GM12801 (cell line): ENCODE results near the gene ATF3.

Experiments used
- TF ChIP-seq, protein P1 (sequence below): IDR thresholded peaks from one replicate; pipeline ENCODE4 v1.5.1; 2011; ENCODE audit warnings: control low read depth; ENCODE audit not compliant: insufficient read length; ENCODE audit errors: extremely low read depth

The ATF3 gene

DNA sequence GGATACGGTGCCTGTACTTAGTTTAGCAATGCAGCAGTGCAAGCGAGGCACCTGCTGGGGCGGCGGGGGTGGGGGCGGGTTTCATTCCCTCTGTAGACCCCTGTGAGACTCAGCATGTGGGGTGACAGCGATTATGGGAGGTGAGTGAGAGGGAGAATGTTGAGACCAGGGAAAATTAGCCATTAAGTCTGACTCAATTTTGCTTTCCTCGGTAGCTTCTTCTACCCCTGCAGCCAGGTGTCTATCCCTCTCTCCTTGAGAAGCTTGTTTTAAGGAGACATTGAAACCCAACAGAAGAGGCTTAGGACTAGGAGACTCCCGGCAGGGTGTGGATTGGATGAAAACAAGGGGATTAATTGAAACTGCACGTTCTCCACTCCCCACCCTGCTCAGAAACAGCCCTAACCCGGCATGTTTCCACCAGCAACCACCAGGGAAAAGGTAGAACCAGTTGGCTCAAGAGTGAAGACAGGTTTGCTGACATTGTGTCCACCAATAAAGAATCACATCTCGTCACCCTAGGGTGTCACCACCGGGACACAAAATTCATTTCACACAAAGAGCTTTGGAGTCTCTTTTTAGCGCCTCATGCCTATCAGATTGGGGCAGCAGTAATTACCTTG, 20.6 kb upstream of the ATF3 start:
- TF ChIP-seq, protein P1, sequence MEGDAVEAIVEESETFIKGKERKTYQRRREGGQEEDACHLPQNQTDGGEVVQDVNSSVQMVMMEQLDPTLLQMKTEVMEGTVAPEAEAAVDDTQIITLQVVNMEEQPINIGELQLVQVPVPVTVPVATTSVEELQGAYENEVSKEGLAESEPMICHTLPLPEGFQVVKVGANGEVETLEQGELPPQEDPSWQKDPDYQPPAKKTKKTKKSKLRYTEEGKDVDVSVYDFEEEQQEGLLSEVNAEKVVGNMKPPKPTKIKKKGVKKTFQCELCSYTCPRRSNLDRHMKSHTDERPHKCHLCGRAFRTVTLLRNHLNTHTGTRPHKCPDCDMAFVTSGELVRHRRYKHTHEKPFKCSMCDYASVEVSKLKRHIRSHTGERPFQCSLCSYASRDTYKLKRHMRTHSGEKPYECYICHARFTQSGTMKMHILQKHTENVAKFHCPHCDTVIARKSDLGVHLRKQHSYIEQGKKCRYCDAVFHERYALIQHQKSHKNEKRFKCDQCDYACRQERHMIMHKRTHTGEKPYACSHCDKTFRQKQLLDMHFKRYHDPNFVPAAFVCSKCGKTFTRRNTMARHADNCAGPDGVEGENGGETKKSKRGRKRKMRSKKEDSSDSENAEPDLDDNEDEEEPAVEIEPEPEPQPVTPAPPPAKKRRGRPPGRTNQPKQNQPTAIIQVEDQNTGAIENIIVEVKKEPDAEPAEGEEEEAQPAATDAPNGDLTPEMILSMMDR = no peak

DNA sequence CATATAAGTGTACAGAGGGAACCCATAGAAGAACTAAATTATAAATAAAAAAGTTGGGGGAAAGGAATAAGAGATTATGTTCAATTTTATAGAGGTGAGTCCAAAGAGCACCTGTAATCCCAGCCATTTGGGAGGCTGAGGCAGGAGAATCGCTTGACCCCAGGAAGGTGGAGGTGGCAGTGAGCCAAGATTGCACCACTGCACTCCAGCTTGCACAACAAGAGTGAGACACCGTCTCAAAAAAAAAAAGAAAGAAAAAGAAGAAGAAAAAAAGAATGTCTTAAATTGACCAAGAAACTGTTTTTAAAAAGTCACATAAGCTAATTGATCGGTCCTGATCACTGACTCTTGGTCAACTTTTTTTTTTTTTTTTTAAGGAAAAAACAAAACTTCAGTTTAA, 19.1 kb upstream of the ATF3 start:
- TF ChIP-seq, protein P1 = no peak

DNA sequence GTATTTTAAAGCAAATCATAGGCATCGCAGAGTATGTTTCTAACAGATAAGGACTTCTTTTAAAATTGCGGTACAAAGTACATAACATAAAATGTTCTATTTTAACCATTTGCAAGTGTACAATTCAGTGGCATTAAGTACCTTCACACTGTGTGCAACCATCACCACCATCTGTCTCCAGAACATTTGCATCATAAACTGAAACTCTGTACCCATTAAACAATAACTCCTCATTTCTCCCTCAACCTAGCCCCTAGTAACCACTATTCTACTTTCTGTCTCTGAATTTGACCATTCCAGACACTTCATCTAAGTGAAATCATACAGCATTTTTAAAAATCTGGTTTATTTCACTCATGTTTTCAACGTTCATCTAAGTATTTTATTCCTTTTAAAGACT, 16.6 kb upstream of the ATF3 start:
- TF ChIP-seq, protein P1 = no peak

DNA sequence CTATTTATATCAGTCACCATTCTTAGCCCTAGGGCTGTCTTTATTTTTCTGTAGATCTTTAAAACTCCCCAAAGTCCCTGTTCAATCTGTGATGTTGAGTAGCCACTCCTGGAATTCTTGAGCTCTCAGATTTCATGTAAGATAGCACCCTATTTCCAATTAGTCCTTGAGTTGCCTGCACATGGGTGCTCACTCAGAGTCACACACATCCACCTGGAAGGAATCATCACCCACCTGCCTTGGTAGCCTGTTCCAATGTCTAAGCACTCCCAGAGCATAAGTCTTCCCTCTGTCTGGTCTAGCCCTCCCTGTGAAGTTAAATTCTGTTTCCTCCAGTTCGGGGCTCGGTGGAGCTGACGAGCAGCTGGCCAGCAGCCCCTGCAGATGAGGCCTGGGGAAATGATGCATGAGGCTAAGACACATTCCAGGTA, 14.7 kb upstream of the ATF3 start:
- TF ChIP-seq, protein P1 = no peak

DNA sequence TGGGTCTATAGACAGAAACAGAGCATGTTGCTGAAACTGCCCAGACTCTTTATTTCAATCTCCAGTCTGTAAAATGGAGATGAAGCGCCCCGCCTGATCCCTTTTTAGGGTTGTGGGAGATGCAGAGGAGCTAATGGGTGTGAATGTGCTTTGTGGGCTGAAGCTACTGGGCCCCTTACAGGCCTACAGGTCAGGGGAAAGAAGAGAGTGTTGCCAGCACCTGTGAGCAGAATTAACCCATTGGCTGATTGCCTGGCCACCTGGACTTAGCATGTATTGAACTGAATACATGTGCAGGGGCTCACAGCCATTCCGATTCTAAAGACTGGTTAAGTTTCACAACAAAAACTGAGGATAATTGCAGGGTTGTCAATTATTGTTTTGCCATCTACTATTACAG, 13.9 kb upstream of the ATF3 start:
- TF ChIP-seq, protein P1 = no peak

DNA sequence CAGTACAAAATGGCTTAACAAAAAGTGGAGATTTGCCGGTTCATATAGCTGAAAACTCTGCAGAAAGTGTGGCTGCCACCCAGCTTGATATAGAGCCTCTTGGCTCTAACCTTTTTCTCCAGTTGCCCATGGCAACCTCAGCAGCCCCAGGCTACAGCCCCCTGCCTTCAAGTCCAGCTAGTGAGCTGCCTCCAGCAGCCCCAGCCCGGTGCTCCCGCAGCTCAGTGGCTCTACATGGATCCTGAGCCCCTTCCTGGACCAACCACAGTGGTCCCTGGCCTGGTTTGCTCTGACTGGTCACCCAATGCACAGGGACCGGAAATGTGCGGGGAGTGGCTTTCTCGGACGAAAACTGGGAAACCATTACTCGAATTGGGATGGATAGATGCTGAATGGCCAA, 13.3 kb upstream of the ATF3 start:
- TF ChIP-seq, protein P1 = no peak

DNA sequence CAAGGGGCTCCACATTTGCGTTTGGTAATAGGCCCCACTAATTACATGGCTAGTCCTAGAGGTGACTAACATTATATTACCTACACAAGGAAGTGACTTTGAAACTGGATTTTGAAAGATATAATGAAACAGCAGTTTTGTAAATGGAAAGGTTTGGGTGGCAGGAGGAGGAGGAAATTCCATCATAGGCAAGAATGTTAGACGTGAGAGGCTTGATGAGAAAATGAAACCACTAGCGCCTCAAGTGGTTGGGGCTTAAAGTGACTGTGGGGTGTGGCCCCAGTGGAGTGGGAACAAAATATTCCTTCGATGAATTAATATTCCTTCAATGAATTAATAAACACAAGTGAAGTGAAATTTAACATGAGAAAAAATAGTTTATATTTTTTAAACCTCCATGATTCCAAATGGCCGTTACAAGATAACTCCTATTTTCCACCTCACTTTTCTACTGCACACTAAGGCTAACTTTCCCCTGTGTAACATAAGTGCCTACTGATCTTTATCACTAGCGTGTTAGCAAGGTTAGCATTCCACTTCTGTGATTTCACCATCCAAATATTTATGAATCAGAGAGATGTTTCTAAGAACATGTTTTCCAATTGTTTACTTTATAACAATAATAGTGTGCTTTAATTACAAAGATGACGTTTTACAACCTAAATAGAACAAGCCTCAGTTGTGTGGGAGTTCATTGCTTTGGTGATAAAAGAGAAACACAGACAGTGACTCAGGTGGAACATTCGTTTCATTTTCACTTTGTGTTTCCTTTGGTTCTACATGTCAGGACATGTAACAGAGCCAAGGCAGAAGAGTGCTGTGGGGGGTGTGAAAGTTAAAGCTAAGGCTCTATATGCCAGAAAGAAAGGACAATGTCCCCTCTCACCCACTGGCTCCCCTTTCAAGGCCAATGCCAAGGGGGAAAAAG, 12.5 kb upstream of the ATF3 start:
- TF ChIP-seq, protein P1 = no peak
